Fibroblast of peridontal ligament (primary cell): ENCODE data around the gene PCDH9.
"Not testable (repeated sequence)": the region's sequence is repeated elsewhere in the genome, so short reads cannot be mapped to it uniquely, and the experiment has no call there.

ENCODE experiments used
- DNase-seq: peaks from one replicate; pipeline ENCODE4 v3.0.0-alpha.2; 2010; ENCODE audit errors: extremely low read depth

The PCDH9 gene

DNA sequence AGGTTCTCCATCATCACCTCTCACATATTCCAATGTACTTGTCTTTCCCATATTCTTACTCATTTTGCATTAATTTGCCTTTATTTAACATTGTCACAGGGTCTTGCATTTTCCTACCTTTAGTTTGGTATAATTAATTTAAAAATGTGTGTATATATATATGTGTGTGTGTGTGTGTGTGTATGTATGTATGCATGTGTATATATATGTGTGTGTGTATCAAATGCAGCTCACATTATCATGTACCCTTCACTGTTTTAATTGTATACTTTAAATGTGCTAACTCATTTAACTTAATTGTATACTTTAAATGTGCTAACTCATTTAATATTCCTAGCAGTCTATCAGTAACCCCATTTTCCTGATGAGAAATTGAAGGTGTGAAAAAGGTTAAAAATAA lies 104.5 kb downstream of the PCDH9 start:
- no peak for DNase-seq

DNA sequence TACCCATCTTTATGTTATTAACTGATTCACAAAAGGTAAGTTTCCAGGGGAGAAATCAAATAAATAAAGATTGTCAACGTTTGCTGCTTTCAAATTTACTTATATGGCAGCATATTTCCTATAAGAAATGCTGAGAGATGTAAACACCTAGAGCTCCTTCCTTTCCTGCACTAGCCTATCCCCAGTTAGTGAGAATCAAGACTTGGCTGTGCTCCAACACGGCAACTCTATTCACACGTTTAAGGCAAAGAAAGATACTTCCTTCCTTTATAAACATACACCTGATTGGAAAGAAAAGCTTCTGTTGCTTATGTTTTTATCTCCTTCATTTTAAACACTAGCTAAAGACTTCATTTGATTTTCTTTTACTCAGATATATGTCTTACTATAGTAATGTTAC lies 107.0 kb downstream of the PCDH9 start:
- no peak for DNase-seq

DNA sequence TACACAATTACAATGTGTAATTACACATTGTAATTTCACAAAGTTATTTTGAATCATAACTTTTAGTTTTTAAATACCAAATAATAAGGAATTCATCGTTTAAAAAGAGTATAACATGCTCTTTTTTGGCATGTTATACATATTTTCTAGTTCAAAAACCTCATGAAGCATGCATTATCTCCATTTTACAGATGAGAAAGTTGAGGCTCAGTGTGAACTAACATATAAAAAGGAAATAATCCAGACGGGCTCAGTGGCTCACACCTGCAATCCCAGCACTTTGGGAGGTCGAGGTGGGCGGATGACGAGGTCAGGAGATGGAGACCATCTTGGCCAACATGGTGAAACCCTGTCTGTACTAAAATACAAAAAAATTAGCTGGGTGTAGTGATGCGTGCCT lies 107.9 kb downstream of the PCDH9 start:
- no peak for DNase-seq

DNA sequence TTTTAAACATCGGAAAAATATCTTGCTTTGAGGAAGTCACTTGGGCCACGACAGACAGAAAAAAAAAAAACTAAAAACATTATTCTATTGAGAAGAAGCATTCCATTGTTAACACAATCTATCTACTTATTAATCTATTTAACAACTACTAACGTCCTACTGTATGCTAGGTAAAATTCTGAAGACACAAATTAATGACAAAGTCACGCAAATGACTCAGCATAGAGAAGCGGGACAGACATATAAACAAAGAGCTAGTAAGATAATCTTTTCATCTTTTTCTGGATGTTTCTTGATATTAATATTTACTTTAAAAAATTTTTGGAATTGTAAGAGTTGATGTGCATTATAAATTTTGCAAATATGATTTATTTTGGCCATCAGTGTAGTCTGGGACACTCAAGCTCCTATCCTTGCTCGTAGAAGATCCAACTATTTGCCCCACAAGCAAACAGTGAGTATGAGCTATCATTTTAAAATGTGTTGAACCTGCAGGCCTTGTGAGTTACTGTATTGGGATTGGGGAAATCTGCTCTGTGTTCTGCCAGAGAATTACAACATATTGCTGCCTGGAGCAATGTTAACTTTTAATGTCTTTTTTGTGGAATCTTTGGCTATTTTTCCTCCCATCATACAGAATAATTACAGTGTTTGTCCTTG lies 109.1 kb downstream of the PCDH9 start:
- peak; percentile 18 for DNase-seq

DNA sequence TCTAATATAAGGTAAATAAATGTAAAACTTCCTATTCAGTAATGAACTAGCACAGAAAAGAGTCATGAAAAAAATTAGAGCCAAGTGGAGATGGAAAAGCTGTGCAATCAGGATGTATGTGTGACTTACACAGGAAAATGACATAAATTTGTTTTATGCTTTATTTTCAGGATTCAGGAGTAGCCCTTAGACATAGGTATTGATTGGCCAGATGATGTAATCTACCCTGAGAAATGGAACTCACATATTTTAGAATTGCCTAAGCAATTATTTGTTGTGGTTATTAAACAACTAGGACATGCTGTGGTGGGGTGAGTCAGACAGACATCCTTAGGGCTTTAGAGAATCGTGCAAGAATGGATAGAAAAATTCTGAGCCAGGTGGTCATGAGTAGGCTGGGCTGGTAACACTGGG lies 110.6 kb downstream of the PCDH9 start:
- DNase-seq, result peak; percentile 66

DNA sequence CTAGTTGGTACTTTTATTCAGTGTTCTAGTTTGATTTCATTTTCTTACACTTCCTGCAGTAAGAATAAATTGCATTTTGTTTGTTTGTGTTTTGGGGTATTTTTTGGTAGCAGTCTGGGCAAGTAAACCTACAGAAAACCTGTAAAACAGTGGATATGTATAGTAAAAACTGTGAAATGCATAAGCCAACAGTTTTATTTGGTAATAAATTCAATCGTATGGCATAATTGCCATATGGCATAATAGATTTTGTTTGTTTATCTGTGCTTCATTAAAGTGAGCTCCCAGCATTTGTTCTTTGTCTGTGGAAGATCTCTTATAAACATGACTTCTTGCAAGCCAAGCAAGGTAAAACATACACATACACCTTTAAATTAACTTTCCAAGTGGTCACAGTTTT lies 111.9 kb downstream of the PCDH9 start:
- DNase-seq, result no peak

DNA sequence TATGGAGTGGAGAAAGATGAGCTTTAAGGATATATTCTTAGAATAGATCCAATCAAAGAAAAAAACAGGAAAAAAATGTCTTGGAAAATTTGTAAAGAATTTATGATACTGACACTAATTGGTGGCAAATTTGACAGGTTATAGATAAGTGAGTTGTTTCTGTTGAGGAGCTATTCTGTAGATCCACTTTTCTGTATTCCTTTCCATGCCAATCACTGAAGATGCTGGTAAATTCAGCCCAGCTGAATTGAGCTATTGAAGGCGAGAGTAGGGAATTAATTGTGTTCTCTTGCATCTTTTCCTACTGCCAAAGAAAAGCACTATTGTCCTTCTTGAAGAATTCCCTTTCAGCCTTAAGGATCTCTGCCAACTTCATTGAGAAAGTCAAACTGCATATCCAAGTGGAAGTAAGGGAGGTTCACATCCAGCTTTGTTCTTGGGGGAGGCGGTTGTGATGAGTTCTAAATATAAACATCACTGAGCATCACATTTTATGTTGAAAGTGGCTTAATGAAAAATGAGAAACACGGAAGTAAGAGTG lies 113.1 kb downstream of the PCDH9 start:
- no peak for DNase-seq

DNA sequence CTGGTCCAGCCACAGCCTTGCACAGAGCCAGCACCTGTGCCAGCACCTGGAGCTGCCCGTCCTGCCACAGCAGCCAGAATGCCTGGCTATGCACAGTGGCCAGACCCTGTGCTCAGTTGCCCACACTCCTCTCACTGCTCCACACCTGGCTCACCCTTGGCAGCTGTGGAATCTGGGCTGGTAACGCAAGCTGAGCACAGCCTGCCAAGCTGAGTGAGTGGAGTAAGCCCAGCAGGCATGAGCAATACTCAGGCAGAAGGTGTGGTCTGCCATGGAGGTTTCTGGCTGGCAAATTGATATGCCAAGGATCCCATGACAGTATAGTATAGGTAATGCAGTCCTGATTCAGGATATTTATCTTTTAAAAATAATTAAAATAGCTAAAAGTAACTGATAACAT lies 122.2 kb downstream of the PCDH9 start:
- no peak for DNase-seq

DNA sequence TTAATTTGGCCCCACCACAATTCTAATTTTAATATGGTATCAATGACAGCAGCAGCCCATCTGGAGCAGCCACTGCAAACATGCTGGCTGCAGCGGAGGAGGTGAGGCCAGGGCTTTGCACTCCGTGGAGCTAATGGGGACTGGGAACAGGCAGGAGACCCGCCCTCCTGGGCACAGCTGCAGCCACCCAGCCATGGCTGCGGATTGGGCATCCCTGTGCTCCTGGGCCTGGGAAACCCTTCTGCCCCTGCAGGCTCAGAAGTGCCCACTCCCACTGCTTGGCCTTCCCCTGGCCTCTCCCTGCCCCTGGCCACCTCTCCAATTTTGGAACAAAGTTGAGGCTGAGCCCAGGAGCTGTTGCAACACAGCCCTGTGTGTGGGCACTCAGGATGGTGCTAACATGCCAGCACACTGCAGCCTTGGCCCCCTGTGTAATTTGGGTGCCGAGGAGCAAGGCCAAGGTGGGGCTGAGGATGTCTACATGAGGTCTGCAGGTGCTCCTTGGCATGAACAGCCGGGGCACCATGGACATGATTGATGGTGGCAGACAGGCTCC lies 123.6 kb downstream of the PCDH9 start:
- DNase-seq, result no peak

DNA sequence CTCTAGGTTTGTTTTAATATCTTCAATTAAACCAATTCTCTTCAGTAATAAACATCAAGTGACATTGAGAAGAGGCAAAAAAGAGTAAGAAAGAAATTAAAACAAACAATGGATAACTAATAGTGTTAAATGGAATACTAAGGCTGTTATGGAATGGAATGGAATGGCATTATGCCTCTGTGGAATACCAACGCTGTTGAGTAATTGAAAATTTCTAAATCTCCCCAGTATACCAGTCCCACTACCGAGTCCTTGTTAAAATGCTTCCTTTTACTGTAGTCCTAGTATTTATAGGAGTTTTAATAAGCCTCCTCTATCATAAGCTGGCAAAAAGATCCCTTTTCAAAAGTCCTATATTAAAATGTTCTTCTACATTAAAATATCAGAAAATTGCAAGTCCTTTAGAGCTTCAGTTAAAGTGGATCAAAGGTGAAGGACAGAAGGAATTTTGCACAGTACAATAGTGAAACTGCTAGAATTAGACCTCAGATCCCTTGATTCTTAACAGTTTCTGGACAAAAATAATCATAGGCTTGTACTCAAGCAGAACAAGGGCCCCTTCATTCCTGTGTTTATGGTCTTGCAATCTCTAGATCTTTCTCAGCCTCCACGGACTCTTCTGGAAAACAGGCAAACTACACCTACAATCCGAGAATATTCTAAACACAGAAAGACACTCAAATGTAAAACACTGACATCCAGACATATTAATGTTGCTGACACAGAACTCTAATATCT lies 128.2 kb downstream of the PCDH9 start:
- no peak for DNase-seq

DNA sequence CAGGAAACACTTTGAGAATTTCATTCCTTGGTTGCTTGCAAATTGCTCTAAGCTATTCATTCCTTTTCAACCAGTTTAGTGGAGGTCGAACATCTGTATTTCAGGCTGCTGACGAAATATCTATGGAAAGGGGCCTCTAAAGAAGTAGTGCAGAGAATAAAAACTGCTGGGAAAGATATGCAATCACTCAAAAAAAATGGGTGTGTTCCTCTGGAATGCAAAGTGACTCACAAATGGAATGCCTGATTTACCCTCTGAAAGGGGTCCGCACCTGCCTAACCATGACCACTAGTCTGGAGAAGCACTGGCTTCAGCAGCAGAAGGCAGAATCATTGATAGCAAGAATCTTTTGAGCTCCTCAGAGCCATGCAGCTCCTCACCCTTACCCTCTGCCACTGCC lies 129.4 kb downstream of the PCDH9 start:
- no peak for DNase-seq

DNA sequence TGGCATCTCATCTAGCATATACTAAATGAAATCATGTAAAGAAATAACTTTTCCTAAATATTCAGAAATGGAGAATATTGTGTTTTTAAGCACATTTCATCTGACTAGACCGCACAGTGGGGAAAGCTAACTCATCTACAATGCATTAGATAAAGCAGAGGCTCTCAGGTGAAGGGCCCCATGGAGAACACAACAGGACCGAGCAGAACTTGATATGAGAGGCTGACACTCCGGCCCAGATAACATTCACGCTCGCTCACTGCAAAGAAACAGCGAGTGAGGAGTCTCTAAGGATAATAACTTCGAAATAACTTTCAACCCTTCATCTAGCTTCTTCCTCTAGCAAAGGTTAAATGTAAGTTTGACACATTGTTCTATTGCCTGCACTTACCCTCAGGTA lies 130.6 kb downstream of the PCDH9 start:
- no peak for DNase-seq

DNA sequence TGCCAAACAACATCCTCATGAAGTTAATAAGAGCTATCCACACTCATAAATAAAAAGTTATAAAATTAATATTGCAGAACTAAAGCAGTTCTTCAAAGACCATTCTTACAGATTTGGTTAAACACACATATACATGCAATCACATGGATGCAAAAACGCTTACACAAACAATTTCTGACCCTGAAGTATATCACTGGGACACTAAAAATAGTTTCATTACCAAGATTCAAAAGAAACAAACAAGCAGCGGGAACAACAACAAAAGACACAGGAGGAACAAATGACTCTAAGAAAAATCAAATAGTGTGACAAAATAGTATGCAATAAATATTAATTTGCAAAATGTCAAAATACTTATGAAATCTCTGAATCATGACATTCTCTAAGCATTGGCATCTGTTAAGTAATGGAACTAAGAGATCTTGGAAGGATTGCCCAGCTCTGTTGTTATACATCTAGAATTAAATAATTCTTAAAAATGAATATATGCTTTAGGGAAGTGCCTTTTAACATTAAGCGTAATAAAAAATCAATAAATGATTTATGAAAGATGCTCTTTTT lies 132.2 kb downstream of the PCDH9 start:
- DNase-seq, result no peak

DNA sequence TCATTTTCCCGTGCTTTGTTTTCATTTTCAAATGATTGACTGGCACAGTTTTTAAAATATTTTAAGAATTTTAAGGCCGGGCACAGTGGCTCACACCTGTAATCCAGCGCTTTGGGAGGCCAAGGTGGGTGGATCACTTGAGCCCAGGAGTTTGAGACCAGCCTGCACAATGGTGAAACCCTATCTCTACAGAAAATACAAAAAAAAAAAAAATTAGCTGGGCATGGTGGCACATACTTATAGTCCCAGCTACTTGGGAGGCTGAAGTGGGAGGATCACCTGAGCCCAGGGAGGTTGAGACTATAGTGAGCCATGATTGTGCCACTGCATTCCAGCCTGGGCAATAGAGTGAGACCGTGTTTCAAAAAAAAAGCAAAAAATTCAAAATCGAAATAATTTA lies 133.2 kb downstream of the PCDH9 start:
- not testable (repeated sequence) for DNase-seq

DNA sequence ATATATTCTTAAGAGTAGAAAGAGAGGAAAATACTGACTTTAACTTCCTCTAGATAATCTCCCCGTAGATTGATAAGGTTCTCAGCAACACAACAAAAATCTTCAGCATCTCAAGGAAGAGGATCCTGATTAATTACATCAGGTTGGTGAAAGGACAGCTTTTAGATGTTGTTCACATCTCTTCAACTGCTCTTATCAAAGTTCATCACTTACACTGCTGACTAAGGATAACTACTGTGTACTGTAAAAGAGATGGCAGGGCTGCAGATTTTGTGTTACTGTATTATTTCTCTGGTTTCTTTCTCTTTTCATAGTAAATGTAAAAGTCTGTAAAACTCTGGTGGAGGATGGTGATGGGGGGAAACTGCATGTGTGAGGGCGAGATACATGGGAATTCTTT lies 133.7 kb downstream of the PCDH9 start:
- DNase-seq, result no peak

DNA sequence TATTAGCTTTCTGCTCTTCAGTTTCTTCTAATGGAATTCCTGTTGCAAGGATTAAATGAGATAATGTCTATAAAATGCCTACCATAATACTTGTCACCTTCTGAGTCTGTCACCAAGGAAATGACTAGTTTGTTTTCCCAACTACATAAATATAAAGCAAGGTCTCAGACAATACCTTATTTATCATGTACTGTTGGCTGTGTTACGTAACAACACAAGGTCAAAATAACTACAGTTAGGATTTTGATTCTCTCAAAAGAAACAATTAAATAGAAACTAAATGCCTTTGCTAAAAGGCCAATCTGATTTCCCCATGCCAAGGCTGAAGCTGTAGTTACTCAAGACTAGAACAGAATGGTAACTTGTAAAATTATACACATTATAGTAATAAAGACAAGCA lies 134.5 kb downstream of the PCDH9 start:
- DNase-seq, result no peak

DNA sequence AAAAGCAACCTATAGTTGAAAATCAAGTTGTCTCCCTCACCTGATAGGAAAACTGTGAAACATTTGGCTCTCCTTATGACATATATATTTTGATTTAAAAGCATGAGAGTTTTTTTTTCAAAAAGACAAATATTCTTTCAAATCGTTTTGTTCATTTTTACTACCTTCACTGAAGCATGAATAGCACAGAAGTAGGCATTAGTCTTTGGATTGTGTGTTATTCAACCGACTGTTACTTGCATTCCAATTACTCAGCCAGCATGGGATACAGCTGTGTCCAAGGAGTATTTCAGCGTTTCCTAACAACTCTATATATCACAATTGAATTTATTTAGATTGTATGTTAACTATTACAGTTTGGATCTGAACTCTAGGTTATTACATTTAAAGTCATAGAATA lies 135.2 kb downstream of the PCDH9 start:
- no peak for DNase-seq

DNA sequence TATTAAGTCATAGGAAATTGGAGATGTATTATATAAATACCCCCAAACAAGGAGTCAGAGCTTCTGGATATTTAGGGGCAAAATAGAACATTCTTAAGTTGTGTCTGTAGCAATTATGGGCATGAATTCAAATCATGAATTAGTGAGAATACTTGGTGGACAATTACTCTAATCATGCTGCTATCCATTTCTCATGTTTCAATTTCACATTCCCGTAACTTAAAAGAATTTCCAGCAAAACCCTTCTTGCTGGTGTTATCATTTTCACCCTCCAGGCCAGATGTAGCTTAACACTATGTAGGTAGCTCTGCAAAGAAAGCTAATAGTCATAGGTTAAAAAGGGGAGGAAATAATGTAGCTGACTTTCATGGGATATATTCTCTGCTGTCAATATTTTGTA lies 136.1 kb downstream of the PCDH9 start:
- DNase-seq, result peak; percentile 8

DNA sequence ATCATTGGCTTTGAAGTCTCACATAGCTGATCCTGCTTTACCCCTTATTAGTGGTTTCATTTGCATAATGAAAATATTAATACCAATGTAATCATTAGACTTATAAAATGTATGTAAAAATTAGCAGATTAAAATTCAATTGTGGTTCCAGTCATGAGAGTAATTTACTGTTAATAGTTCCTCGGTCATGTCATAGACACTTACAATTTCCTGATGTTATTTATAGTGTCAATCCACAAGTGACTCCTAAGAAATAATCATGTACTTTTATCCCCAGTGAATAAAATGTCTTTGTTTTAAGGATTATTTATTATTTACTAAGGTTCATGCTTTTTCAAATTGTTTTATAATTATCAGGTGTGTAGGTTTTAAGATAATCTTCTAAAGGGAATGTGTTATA lies 138.5 kb downstream of the PCDH9 start:
- DNase-seq, result no peak

DNA sequence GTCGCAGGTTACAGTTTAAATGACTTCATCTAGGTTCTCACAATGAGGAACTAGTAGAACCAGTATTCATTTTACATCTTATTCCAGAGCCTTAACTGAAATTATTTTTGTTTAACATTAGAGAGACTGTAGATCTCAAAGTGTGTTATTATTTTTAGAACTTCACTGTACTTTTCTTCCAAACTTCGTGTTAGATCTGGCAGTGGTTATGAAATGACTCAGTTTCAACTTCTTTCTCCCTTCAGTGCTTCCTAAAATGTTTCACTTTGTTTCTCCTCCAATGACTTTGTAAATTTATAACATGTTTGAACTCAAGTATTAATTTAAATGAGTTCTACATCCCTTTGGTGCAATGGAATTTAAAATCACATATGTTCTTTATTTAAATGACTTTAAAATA lies 139.3 kb downstream of the PCDH9 start:
- DNase-seq, result peak; percentile 45

DNA sequence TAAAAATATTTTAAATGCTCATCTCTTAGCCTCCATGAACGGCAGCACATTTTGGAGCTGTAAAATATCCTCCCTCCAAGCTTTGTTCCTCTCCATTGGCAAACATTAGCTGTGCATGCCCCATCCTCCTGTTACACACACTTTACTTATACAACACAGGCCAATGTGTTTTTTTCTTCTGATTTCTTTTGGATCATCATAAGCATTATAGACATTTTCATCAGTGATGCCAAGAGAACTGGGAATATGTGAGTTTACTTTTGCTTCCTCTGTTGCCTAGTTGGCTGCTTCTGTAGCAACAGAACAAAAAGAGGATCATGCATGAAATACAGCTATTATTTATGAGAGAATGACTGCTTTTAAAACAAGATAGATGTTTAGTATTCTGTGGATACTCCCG lies 142.6 kb downstream of the PCDH9 start:
- DNase-seq, result no peak

DNA sequence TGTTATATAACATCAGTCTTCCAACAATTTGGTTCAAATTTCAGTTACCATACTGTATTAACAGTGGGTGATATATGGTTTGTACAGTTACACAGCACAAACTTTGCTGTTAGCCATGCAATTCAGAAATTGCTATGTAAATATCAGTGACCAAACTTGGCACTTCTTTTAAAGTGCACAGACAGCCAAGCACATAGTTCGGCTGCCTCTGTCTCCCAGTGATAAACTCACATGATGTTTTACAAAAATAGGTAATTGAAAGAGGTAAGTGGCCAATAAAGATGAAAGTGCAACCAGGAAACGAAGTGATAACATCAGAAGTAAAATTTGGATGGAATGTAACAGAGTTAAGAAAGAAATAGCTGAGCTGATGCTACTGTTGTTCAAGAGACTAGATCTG lies 143.9 kb downstream of the PCDH9 start:
- peak; percentile 7 for DNase-seq

DNA sequence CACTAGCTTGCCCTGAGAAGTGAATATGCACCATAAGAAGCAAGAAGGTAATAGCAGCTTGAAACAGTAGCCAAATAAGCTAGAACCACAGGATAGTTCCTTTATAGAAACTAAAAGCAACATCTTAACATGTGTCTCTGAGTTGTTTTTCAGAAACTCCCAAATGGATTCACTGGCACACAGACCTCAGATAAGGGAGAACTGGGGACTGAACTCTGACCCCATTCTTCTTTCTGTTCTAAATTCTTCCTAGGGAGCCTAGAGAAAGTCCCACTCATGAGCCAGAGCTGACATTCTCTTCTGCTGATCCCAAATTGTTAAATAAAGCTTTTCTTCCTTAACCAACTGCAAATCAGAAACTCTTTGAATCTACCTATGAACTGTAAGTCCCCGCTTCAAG lies 146.1 kb downstream of the PCDH9 start:
- DNase-seq, result no peak
